ENCODE data around the gene ZNF469.

DNA sequence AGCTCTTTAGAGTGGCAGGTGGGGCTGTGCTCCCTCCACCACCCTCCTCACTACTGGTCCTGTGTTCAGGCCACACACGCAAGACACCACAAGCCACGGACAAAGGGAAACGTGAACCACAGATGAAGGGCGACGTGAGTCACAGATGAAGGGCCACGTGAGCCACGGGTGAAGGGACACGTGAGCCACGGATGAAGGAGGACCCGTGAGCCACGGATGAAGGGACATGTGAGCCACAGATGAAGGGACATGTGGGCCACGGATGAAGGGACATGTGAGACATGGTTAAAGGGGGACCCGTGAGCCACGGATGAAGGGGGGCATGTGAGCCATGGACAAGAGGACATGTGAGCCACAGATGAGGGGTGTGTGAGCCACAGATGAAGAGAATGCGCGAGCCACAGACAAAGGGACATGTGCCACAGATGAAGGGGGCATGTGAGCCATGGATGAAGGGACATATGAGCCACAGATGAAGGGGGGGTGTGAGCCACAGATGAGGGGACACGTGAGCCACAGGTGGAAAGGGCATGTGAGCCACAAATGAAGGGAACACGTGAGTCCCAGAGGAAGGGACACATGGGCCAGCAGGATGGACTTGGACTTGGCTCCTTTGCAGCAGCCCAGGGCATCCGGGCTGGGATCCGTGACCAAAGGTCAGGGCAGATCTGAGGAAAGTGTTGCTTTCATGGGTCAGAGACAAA, 15.6 kb downstream of the ZNF469 start:
- TF ChIP-seq EP300 (IDR thresholded peaks at IDR 0.05) = no peak
- no peak for TF ChIP-seq POLR2AphosphoS5 (IDR thresholded peaks at IDR 0.05)
- TF ChIP-seq, protein P1, sequence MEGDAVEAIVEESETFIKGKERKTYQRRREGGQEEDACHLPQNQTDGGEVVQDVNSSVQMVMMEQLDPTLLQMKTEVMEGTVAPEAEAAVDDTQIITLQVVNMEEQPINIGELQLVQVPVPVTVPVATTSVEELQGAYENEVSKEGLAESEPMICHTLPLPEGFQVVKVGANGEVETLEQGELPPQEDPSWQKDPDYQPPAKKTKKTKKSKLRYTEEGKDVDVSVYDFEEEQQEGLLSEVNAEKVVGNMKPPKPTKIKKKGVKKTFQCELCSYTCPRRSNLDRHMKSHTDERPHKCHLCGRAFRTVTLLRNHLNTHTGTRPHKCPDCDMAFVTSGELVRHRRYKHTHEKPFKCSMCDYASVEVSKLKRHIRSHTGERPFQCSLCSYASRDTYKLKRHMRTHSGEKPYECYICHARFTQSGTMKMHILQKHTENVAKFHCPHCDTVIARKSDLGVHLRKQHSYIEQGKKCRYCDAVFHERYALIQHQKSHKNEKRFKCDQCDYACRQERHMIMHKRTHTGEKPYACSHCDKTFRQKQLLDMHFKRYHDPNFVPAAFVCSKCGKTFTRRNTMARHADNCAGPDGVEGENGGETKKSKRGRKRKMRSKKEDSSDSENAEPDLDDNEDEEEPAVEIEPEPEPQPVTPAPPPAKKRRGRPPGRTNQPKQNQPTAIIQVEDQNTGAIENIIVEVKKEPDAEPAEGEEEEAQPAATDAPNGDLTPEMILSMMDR (IDR thresholded peaks at IDR 0.05) = no peak
